Epithelial cell of esophagus (primary cell): ENCODE measurements around the gene PPHLN1.

ENCODE experiments used
- DNase-seq: peaks from one replicate; pipeline ENCODE4 v3.0.0; 2010; ENCODE audit warnings: low read depth
- H3K4me3 ChIP-seq: 2 replicates; pipeline ENCODE4 v1.5.1; 2011; ENCODE audit warnings: mild to moderate bottlenecking, low read length, control low read depth
- CTCF ChIP-seq: IDR thresholded peaks from 2 replicates; pipeline ENCODE4 v1.5.1; 2011; ENCODE audit warnings: low read depth, mild to moderate bottlenecking, low read length, control low read depth, inconsistent platforms; ENCODE audit not compliant: insufficient read depth; ENCODE audit errors: missing control alignments

Gene PPHLN1

GRCh38 chr12:42410340-42410739 lies 84.4 kb downstream of the PPHLN1 start:
- DNase-seq: peak; percentile 16
- no peak overlapping the region for H3K4me3 ChIP-seq
- TF ChIP-seq CTCF: no peak

GRCh38 chr12:42420395-42420794 lies 94.4 kb downstream of the PPHLN1 start:
- no peak overlapping the region for H3K4me3 ChIP-seq
- DNase-seq: no peak
- no peak for TF ChIP-seq CTCF

GRCh38 chr12:42421844-42422779 lies 96.1 kb downstream of the PPHLN1 start:
- no peak for TF ChIP-seq CTCF
- H3K4me3 ChIP-seq: no peak overlapping the region
- DNase-seq: no peak

GRCh38 chr12:42422785-42423184 lies 96.8 kb downstream of the PPHLN1 start:
- no peak for TF ChIP-seq CTCF
- DNase-seq: no peak
- no peak overlapping the region for H3K4me3 ChIP-seq

GRCh38 chr12:42426746-42427145 lies 100.8 kb downstream of the PPHLN1 start:
- no peak for TF ChIP-seq CTCF
- no peak overlapping the region for H3K4me3 ChIP-seq
- peak; percentile 91 for DNase-seq

- DNase-seq: no peak
- no peak for TF ChIP-seq CTCF
- H3K4me3 ChIP-seq: no peak overlapping the region
Measured at GRCh38 chr12:42428850-42429249, 102.9 kb downstream of the PPHLN1 start.
